ENCODE data around the gene DLGAP3. TPM values are rescaled to one million over a fixed set of nuclear protein-coding genes. Genes with fewer than 3 reads are reported as not detected.
A peak's percentile ranks its signal among the peaks of the same experiment; 100 is the strongest.

The DLGAP3 gene
- total and polyA plus RNA-seq, 5 donors, result 0.05 to 0.21 (median 0.11) TPM

DNA sequence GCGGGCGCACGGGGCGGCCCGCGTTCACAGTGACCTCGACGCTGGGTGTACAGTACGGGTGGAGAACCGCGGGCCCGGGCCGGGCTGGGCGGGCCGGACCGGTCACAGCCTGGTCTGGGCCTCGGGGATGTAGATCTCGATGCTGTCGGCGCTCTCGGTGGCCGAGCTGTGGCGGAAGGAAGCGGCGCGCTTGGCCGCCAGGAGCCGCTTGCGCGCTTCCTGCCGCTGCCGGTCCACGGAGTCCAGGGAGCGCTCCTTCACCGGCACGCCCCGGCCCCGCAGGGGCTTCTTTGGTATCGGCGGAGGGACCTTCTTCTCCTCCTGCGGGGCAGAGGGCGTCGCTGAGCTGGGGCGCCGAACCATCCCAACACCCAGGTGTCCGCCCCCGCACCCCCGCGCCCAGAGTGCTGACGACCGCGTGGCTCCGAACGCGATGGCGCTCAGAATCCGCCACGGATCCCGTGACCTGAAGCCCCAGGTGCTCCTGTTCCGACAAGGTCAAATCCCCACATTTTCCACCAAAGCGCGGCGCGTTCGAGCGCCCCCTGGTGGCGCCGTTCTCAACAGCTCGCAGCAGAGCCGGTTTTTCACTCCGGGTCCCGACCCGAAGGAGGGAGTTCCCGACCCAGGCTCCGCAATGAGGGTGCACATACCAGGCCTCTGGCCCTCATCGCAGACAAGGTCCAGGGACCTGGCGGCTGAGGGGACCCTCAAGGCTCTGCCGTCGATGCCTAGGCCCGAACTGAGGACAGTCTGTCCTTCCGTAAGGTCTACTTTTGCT is 63.3 kb downstream of the DLGAP3 start:
- peak; percentile 87 to 96 (median 95) for DNase-seq
- ATAC-seq, result peak; percentile 72 to 81
- Histone ChIP-seq H3K4me1 (ENCODE audit: control insufficient read depth, insufficient read depth, low read length) (no peaks in the 10 kb centered on the region), H3K9me3 (ENCODE audit: control insufficient read depth, low read length) (no peaks in the 10 kb centered on the region), H3K4me3 (ENCODE audit: low read length) (peak overlapping the region; percentile 56), H3K27ac (ENCODE audit: low read length) (peak overlapping the region; percentile 17), H3K27me3 (ENCODE audit: control insufficient read depth, insufficient read depth) (no peaks in the 10 kb centered on the region)
- intact Hi-C loops (cut with DNase I), result loop anchor here in 3 of 4 donors (5.0 kb wide), 1 partner anchor 79 kb away; no protein-coding TSS in a partner anchor
- 1% methylated on average over 81 of the region's 81 CpGs for WGBS

DNA sequence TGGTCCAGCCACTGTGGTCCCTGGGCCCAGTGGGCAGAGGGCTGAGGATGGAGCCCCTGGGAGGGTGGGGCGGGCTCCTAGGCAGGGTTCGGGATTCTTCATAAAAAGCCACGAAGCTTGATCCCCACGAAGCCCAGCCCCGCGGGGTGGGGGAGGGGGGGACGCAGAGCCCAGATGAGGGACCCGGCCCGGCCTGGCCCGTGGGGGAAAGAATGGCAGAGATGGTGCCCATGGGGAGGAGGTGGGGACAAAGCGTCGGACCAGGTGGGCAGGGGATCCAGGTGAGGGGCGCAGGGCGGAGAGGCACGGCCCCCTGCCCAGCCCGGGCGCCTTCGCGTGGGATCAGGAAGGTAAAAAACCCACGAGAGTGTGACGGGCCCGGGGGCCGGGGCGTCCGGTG is 63.9 kb downstream of the DLGAP3 start:
- Histone ChIP-seq H3K4me3 (ENCODE audit: low read length) (peak overlapping the region; percentile 56), H3K27me3 (ENCODE audit: control insufficient read depth, insufficient read depth) (no peaks in the 10 kb centered on the region), H3K4me1 (ENCODE audit: control insufficient read depth, insufficient read depth, low read length) (no peaks in the 10 kb centered on the region), H3K27ac (ENCODE audit: low read length) (no peak overlapping the region), H3K9me3 (ENCODE audit: control insufficient read depth, low read length) (no peaks in the 10 kb centered on the region)
- DNase-seq (peak; percentile 25 to 74 (median 71)), ATAC-seq (peak; percentile 4)
- intact Hi-C loops (cut with DNase I), result loop anchor here in 3 of 4 donors (5.0 kb wide), 1 partner anchor 78 kb away; no protein-coding TSS in a partner anchor
- 16% methylated on average over 25 of the region's 25 CpGs for WGBS

DNA sequence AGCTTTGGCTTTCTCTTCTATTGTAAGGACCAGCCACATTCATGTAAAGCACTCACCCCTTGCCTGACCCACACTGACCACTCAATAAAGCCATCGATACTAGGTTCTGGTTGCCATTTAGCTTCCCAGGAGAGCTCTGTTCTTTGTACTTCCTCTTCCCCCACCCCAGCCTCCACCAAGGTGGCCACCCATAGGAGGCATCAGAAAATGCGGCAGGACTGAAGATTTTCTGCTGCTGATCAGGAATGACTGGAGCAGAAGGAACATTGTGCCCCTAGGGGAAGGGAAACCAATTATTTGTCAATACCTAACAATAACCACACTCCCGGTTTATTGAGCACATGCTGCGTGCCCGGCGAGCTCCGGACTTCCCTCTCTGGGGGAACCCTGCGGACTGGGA is 64.7 kb downstream of the DLGAP3 start:
- ATAC-seq, result no peak
- H3K9me3 ChIP-seq (ENCODE audit: control insufficient read depth, low read length), result no peaks in the 10 kb centered on the region
- intact Hi-C loops (cut with DNase I), result loop anchor here in 3 of 4 donors (5.0 kb wide), 1 partner anchor 77 kb away; no protein-coding TSS in a partner anchor
- no peak for DNase-seq
- H3K27me3 ChIP-seq (ENCODE audit: control insufficient read depth, insufficient read depth), result no peaks in the 10 kb centered on the region
- no peak overlapping the region for H3K27ac ChIP-seq (ENCODE audit: low read length)
- no peak overlapping the region for H3K4me3 ChIP-seq (ENCODE audit: low read length)
- WGBS, result 90% methylated on average over 8 of the region's 8 CpGs
- peaks cover 2% of the 10 kb centered on the region for H3K4me1 ChIP-seq (ENCODE audit: control insufficient read depth, insufficient read depth, low read length)

DNA sequence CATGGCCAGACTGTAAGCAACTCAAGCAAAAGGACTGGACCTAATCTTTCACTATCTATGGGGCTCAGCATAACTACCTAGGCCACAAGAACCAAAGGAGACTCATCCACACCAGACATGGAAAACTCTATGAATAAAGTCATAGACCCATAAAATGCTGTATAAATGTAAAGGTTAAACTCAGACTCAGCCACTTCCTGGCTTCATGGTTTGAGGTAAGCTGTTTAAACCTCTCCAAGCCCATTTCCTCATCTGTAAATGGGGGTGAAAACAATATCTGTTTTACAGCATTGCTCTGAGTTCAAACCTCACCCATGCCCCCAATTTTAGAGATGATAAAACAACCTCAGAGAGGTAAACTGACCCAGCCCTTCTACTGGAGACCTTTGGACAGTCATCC is 65.9 kb downstream of the DLGAP3 start:
- no peak for ATAC-seq
- DNase-seq, result no peak
- intact Hi-C loops (cut with DNase I), result no loop called here

DNA sequence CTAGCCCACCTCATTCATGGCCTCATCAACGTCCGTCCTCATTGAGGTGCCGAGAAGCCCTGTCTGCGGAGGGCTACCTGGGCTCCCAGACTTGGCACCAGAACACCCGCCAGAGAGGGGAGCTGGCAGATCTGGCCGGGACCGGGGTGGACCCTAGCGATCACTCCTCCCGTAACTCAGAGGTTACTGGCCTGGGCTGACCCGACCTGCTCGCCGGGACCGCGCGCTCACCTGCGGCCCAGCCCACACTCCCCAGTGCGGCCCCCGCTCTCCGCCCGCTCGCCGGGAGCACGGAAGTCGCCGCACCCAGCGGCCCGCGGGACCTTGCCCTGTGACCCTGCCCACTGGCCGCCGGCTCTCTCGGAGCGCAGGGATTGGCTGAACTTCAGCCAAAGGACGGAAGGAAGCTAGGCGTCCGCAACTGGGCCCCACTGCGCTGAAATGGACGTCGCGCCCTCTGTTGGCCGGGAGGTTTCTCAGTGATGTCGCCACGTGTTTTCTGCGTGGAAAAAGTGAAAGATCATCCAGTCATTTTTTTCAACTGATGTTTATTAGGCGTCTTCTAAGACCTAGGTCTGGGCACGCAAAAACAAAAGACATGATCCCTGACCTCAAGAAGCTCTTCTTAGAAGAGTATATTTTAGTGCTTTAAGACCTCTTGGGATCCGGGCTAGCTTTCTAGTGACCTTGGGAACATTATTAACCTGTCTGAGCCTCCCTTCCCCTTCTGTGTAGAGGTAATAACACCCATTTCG is 69.8 kb downstream of the DLGAP3 start, which contains the start of gene SMIM12:
Gene SMIM12, minus strand, starts transcription at position 304 of the 755 bp plus-strand sequence. CDS start 3,772 bp downstream, outside the sequence.
- intact Hi-C loops (cut with DNase I), result no loop called here
- 2% methylated on average over 47 of the region's 47 CpGs for WGBS
- DNase-seq, result peak; percentile 97 to 98 (median 97)

More for the DNA sequence above, 65.9 kb downstream of the DLGAP3 start:
- Histone ChIP-seq H3K4me3 (ENCODE audit: low read length) (no peak overlapping the region), H3K4me1 (ENCODE audit: control insufficient read depth, insufficient read depth, low read length) (peaks cover 6% of the 10 kb centered on the region), H3K27ac (ENCODE audit: low read length) (no peak overlapping the region), H3K9me3 (ENCODE audit: control insufficient read depth, low read length) (no peaks in the 10 kb centered on the region), H3K27me3 (ENCODE audit: control insufficient read depth, insufficient read depth) (no peaks in the 10 kb centered on the region)

DNA sequence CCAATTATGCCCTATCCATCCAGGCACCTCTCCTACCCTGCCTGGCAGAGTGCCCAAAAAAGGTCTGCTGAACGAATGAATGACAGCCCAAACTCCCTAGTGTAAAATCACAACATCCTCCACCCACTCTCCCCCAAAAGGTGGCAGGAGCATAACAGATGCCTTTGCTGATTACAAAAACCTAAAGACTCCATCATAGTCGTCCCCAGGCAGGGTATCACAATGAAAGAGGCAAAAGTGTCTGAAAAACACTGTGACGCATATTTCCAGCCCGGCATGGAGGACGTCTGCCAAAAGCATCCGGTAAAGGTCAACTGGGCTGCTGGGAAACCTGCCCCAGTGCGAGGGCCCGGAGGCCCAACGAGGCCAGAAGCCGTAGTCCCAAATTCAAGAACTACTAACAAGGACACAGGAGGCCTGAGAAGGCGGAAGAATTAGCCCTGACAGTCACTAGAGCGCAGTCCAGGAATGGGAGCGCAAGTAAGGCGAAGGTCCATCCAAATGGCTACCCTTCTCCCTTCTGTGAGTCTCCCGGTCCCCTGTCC is 70.5 kb downstream of the DLGAP3 start:
- peak; percentile 14 to 78 for ATAC-seq

More for the DNA sequence above, 69.8 kb downstream of the DLGAP3 start, which contains the start of gene SMIM12:
- H3K4me1 ChIP-seq (ENCODE audit: control insufficient read depth, insufficient read depth, low read length), result peaks cover 8% of the 10 kb centered on the region
- H3K4me3 ChIP-seq (ENCODE audit: low read length), result peak within 1 kb of the TSS; percentile 77
- H3K27ac ChIP-seq (ENCODE audit: low read length), result peak within 1 kb of the TSS; percentile 90
- no peaks in the 10 kb centered on the region for H3K9me3 ChIP-seq (ENCODE audit: control insufficient read depth, low read length)
- peak; percentile 98 for ATAC-seq
- no peaks in the 10 kb centered on the region for H3K27me3 ChIP-seq (ENCODE audit: control insufficient read depth, insufficient read depth)

DNA sequence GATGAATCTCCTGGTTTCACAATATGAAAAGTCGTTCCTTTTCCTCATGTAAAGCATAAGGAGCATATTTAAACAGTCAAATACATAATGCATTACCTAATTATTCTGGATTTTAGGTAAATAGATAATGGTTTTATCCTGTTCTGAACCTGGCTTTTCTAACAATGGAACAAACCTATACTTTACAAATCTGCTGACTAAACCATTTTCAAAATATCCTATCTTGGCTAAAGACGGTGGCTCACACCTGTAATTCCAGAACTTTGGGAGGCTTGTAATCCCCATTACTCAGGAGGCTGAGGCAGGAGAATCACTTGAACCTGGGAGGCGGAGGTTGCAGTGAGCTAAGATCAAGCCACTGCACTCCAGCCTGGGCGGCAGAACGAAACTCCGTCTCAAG is 72.8 kb downstream of the DLGAP3 start:
- intact Hi-C loops (cut with DNase I), result no loop called here
- H3K4me1 ChIP-seq (ENCODE audit: control insufficient read depth, insufficient read depth, low read length), result peaks cover 8% of the 10 kb centered on the region
- no peak for DNase-seq
- H3K4me3 ChIP-seq (ENCODE audit: low read length), result no peak overlapping the region
- no peak overlapping the region for H3K27ac ChIP-seq (ENCODE audit: low read length)
- ATAC-seq, result no peak
- 90% methylated on average over 6 of the region's 6 CpGs for WGBS
- H3K27me3 ChIP-seq (ENCODE audit: control insufficient read depth, insufficient read depth), result no peaks in the 10 kb centered on the region
- no peaks in the 10 kb centered on the region for H3K9me3 ChIP-seq (ENCODE audit: control insufficient read depth, low read length)

More for the DNA sequence above, 70.5 kb downstream of the DLGAP3 start:
- H3K4me3 ChIP-seq (ENCODE audit: low read length), result peak overlapping the region; percentile 77
- peak overlapping the region; percentile 90 for H3K27ac ChIP-seq (ENCODE audit: low read length)
- intact Hi-C loops (cut with DNase I), result no loop called here
- peak; percentile 65 to 72 (median 72) for DNase-seq
- H3K4me1 ChIP-seq (ENCODE audit: control insufficient read depth, insufficient read depth, low read length), result peaks cover 8% of the 10 kb centered on the region
- H3K9me3 ChIP-seq (ENCODE audit: control insufficient read depth, low read length), result no peaks in the 10 kb centered on the region
- no peaks in the 10 kb centered on the region for H3K27me3 ChIP-seq (ENCODE audit: control insufficient read depth, insufficient read depth)
- WGBS, result under 1% methylated on average over 15 of the region's 15 CpGs

DNA sequence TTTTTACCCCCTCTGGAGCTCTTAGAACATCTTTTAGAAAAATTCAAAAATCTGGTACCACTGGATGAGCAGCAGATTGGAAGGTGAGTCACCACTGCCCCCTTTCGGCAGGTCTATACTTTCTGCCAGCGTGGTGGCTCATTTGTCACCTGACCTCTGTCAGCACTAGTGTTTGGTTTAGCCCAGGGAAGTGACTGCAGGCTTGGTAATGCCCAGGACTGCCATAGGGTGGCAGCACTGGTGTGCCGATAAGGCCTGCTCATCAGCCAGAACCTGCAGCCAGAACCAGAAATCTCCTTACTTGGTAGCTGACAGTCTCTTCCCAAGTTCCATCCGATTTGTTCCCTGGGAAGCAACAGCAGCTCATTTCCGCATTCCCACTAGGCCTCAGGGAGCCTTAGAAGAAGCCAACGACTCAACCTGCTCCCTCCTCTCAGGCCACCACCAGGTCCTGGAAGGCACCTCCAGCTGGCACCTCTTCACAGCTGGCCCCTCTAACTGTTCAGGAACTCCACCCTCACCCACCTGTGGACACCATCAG is 76.7 kb downstream of the DLGAP3 start:
- H3K27me3 ChIP-seq (ENCODE audit: control insufficient read depth, insufficient read depth), result no peaks in the 10 kb centered on the region
- H3K4me1 ChIP-seq (ENCODE audit: control insufficient read depth, insufficient read depth, low read length), result peaks cover 4% of the 10 kb centered on the region
- DNase-seq, result peak; percentile 86 to 93 (median 92)
- 26% methylated on average over 6 of the region's 6 CpGs for WGBS
- intact Hi-C loops (cut with DNase I), result loop anchor here in 2 of 4 donors (2.0 to 5.0 kb wide), 2 partner anchors 65 to 66 kb away; no protein-coding TSS in a partner anchor
- no peaks in the 10 kb centered on the region for H3K9me3 ChIP-seq (ENCODE audit: control insufficient read depth, low read length)
- ATAC-seq, result peak; percentile 92 to 94
- no peak overlapping the region for H3K4me3 ChIP-seq (ENCODE audit: low read length)
- peak overlapping the region; percentile 32 for H3K27ac ChIP-seq (ENCODE audit: low read length)

DNA sequence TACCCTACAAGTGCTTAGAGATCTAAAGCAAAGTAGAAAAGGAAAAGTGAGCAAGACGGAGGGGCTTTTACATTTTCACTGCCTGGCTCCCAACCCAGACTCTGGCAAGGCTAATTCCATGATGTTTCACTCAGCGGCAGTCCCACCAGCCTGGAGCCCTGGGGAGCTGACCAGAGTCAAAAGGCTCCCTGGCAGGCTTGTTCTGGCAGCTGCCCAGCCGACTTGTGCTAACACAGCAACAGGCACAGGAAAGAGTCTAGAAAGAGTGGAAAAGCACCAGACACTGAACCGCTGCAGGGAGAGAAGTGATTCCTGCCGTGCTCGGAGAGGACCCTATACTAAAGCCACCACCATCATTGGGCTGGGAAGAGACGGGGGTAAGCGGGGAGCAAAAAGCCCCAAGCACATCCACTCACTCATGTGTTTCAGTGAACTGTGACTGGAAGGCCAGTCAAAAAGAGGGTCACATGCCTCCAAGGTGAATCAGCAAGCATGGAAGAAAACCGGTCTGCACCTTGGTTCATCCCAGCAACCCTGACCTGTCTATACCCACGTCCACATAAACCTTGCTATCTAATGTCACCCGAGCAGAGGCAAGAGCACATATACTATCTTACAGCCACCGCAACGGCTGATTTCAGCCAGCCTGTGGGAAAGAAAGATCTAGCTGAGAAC is 77.9 kb downstream of the DLGAP3 start:
- no peaks in the 10 kb centered on the region for H3K27me3 ChIP-seq (ENCODE audit: control insufficient read depth, insufficient read depth)
- ATAC-seq (peak; percentile 66 to 83), DNase-seq (peak; percentile 88 to 94 (median 92))
- peaks cover 3% of the 10 kb centered on the region for H3K4me1 ChIP-seq (ENCODE audit: control insufficient read depth, insufficient read depth, low read length)
- H3K27ac ChIP-seq (ENCODE audit: low read length), result peak overlapping the region; percentile 16
- intact Hi-C loops (cut with DNase I), result loop anchor here in 2 of 4 donors (2.0 to 5.0 kb wide), 2 partner anchors 64 to 65 kb away; no protein-coding TSS in a partner anchor
- 70% methylated on average over 13 of the region's 13 CpGs for WGBS
- H3K9me3 ChIP-seq (ENCODE audit: control insufficient read depth, low read length), result no peaks in the 10 kb centered on the region
- H3K4me3 ChIP-seq (ENCODE audit: low read length), result no peak overlapping the region

DNA sequence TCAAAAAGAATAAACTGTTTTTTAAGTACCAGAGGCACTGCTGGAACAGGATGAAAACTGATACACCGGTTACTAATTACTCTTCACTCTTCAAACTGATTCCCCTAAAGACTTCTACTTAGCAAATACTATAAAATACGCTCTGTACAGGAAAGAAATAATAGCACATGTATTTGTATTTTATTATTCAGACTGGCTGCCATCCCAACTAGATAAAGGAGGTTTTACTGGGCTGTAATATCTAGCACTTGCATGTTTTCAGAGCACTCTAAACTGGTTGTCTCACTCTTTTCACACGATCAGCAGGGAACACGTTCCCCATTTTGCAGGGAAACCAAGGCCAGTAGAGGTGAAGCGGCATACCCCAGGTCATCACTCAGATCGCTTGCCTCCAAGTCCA is 79.1 kb downstream of the DLGAP3 start:
- intact Hi-C loops (cut with DNase I), result loop anchor here in 1 of 4 donors (5.0 kb wide), 1 partner anchor 63 kb away; no protein-coding TSS in a partner anchor
- Histone ChIP-seq H3K4me3 (ENCODE audit: low read length) (no peak overlapping the region), H3K27ac (ENCODE audit: low read length) (no peak overlapping the region), H3K9me3 (ENCODE audit: control insufficient read depth, low read length) (no peaks in the 10 kb centered on the region), H3K4me1 (ENCODE audit: control insufficient read depth, insufficient read depth, low read length) (peaks cover 6% of the 10 kb centered on the region), H3K27me3 (ENCODE audit: control insufficient read depth, insufficient read depth) (no peaks in the 10 kb centered on the region)
- no peak for DNase-seq
- 81% methylated on average over 6 of the region's 6 CpGs for WGBS
- no peak for ATAC-seq
